Thyroid gland (tissue), 4 donors: ENCODE data around the gene ARHGAP45. TPM values are rescaled to one million over a fixed set of nuclear protein-coding genes. Genes with fewer than 3 reads are reported as not detected.

Source experiments
- DNase-seq, 2 donors: peaks; one replicate each; pipeline ENCODE4 v3.0.0-alpha.2; 2019
- H3K27ac ChIP-seq, 3 donors: fragments of 200-600 bp; sonication (generic); 1 replicate in 2 of 3; 2 replicates in 1 of 3; pipeline ENCODE4 v1.5.1; 2016 to 2019; ENCODE audit warnings: mild to moderate bottlenecking in 1 of 3, moderate library complexity in 1 of 3
- H3K27me3 ChIP-seq: fragments of 200-600 bp; sonication (generic); one replicate; pipeline ENCODE4 v1.5.1; 2019
- H3K36me3 ChIP-seq, 2 donors: fragments of 200-600 bp; sonication (generic); one replicate each; pipeline ENCODE4 v1.5.1; 2016 to 2019
- H3K4me1 ChIP-seq, 2 donors: fragments of 200-600 bp; sonication (generic); one replicate each; pipeline ENCODE4 v1.5.1; 2017 to 2019
- H3K4me3 ChIP-seq, 3 donors: fragments of 200-600 bp; sonication (generic); replicated peaks in 1 of 3; 1 replicate in 2 of 3; 2 replicates in 1 of 3; pipeline ENCODE4 v1.5.1; 2016; ENCODE audit warnings: mild to moderate bottlenecking in 1 of 3
- H3K9me3 ChIP-seq: fragments of 200-600 bp; sonication (generic); one replicate; pipeline ENCODE4 v1.5.1; 2017
- POLR2A ChIP-seq, 2 donors: fragments of 450-650 bp; IDR thresholded peaks; one replicate each; pipeline ENCODE4 v1.6.1; 2017; ENCODE audit warnings: antibody characterized with exemption in 2 of 2, mild to moderate bottlenecking in 2 of 2, moderate library complexity in 1 of 2
- WGBS, 2 donors: methylation state at CpG; one replicate each; pipeline ENCODE4 v1.1.5; 2017; 5-methylcytosine and 5-hydroxymethylcytosine counted together
- intact Hi-C: fragments of 100-400 bp; cut with DNase I; formaldehyde crosslinking; loops from one replicate; pipeline ENCODE4 v1.15.1; 2023
- total RNA-seq, 4 donors: library from RNA; depleted of rRNA; stranded (reverse); fragments of >200 nt; gene quantifications; one replicate each; pipeline ENCODE4 v1.2.3, GENCODE V29; 2016
- TF ChIP-seq, protein P1 (sequence below), 6 experiments: fragments of 200-600 bp in 3 of 6; fragments of 450-650 bp in 3 of 6; sonication (generic) in 3 of 6; IDR thresholded peaks; one replicate each; pipeline ENCODE4 v1.5.1; 2016 to 2019; ENCODE audit warnings: antibody characterized with exemption in 6 of 6, mild to moderate bottlenecking in 2 of 6, inconsistent platforms in 1 of 6, moderate library complexity in 1 of 6

The ARHGAP45 gene
- total RNA-seq, 4 donors from 2014 or later = 11.5 to 19.8 (median 14.4) TPM

DNA sequence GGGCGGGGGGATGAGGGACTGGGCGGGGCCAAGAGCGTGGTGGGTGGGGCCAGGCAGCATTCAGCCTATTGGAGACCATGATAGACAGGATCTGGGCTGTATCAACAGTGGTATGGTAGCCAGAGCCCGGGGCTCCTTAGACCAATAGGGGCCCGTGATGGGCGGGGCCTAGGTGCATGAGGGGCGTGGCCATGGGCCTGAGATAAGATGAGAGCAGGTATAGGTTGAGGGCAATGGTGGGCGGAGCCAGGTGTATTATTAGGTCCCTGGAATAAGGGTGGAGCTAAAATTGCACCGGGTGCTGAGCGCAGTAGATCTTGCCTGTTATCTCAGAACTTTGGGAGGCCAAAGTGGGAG lies 21.7 kb upstream of the ARHGAP45 start:
- no peak for TF ChIP-seq POLR2A (IDR thresholded peaks at IDR 0.05)
- TF ChIP-seq, protein P1, sequence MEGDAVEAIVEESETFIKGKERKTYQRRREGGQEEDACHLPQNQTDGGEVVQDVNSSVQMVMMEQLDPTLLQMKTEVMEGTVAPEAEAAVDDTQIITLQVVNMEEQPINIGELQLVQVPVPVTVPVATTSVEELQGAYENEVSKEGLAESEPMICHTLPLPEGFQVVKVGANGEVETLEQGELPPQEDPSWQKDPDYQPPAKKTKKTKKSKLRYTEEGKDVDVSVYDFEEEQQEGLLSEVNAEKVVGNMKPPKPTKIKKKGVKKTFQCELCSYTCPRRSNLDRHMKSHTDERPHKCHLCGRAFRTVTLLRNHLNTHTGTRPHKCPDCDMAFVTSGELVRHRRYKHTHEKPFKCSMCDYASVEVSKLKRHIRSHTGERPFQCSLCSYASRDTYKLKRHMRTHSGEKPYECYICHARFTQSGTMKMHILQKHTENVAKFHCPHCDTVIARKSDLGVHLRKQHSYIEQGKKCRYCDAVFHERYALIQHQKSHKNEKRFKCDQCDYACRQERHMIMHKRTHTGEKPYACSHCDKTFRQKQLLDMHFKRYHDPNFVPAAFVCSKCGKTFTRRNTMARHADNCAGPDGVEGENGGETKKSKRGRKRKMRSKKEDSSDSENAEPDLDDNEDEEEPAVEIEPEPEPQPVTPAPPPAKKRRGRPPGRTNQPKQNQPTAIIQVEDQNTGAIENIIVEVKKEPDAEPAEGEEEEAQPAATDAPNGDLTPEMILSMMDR (IDR thresholded peaks at IDR 0.05) = no peak
- no peak overlapping the region for H3K27ac ChIP-seq
- no peaks in the 10 kb centered on the region for H3K36me3 ChIP-seq
- peaks cover 6 to 24% of the 10 kb centered on the region in 2 donors for H3K4me1 ChIP-seq
- DNase-seq = no peak
- 84 to 89% methylated on average over 10 of the region's 10 CpGs for WGBS, 2 donors
- no peak overlapping the region for H3K4me3 ChIP-seq
- no peaks in the 10 kb centered on the region for H3K27me3 ChIP-seq
- intact Hi-C loops = no loop called here
- no peaks in the 10 kb centered on the region for H3K9me3 ChIP-seq

DNA sequence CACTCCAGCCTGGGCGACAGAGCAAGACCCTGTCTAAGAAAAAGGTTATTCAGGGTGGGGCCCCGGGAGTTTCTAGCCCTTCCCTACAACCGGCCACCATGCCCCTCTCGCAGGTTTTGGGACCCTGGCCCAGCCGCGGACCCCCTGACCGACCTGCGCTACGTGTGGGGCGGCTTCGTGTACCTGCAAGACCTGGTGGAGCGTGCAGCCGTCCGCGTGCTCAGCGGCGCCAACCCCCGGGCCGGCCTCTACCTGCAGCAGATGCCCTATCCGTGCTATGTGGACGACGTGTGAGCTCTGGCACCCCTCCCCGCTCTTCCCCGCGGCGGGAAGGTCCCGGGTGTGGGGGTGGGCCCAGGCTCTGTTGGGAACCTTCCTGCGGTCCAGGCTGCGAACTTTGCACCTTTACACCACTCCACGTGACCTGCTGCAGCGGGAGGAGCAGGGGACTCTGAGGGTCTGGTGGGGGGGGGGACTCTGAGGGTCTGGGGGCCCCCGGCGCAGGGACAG lies 20.8 kb upstream of the ARHGAP45 start:
- TF ChIP-seq POLR2A (IDR thresholded peaks at IDR 0.05) = no peak
- TF ChIP-seq, protein P1 (IDR thresholded peaks at IDR 0.05) = no peak
- WGBS, 2 donors = 96 to 100% methylated on average over 7 to 27 of the region's 33 CpGs
- Histone ChIP-seq H3K27ac (no peak overlapping the region), H3K4me1 (peaks cover 0 to 14% of the 10 kb centered on the region in 2 donors), H3K27me3 (no peaks in the 10 kb centered on the region), H3K9me3 (no peaks in the 10 kb centered on the region), H3K4me3 (no peak overlapping the region), H3K36me3 (no peaks in the 10 kb centered on the region)
- no peak for DNase-seq
- intact Hi-C loops = no loop called here

DNA sequence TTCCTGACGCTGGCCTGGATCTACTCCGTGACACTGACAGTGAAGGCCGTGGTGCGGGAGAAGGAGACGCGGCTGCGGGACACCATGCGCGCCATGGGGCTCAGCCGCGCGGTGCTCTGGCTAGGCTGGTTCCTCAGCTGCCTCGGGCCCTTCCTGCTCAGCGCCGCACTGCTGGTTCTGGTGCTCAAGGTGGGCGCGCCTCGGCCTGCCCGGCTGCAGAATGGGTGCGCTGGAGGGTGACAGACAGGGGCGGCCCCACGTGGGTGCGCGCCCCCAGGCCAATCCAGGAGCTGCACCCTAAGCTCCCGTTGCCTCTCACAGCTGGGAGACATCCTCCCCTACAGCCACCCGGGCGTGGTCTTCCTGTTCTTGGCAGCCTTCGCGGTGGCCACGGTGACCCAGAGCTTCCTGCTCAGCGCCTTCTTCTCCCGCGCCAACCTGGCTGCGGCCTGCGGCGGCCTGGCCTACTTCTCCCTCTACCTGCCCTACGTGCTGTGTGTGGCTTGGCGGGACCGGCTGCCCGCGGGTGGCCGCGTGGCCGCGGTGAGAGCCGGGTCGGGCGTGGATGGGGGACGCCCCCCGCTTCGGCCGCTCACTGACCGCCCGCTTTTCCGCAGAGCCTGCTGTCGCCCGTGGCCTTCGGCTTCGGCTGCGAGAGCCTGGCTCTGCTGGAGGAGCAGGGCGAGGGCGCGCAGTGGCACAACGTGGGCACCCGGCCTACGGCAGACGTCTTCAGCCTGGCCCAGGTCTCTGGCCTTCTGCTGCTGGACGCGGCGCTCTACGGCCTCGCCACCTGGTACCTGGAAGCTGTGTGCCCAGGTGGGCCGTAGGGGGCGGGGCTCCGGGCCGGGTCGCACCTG lies 19.9 kb upstream of the ARHGAP45 start:
- 87 to 89% methylated on average over 3 to 55 of the region's 77 CpGs for WGBS, 2 donors
- no peaks in the 10 kb centered on the region for H3K36me3 ChIP-seq
- no peaks in the 10 kb centered on the region for H3K9me3 ChIP-seq
- intact Hi-C loops = no loop called here
- peaks cover 0 to 9% of the 10 kb centered on the region in 2 donors for H3K4me1 ChIP-seq
- no peak overlapping the region for H3K4me3 ChIP-seq
- no peaks in the 10 kb centered on the region for H3K27me3 ChIP-seq
- no peak for DNase-seq
- no peak overlapping the region for H3K27ac ChIP-seq
- TF ChIP-seq, protein P1 (IDR thresholded peaks at IDR 0.05) = no peak
- no peak for TF ChIP-seq POLR2A (IDR thresholded peaks at IDR 0.05)

DNA sequence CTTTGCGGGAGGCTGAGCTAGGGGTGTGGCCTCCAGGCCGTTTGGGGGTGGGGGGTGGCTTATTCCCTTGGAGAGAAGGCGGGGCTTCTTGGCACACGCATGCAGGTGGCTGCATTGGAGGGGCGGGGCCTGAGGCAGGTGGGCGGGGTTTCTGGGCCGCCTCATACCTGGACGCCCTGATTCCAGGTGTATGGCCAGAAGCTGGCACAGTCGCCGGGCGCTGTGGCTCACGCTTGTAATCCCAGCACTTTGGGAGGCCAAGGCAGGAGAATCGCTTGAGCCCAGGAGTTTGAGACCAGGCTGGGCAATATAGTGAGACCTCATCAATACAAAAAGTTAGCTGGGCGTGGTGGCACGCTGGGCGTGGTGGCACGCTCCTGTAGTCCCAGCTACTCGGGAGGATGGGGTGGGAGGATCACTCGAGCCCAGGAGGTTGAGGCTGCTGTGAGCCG lies 19.2 kb upstream of the ARHGAP45 start:
- Histone ChIP-seq H3K36me3 (no peaks in the 10 kb centered on the region), H3K4me1 (peaks cover 0 to 5% of the 10 kb centered on the region in 2 donors), H3K27me3 (no peaks in the 10 kb centered on the region), H3K27ac (no peak overlapping the region), H3K9me3 (no peaks in the 10 kb centered on the region), H3K4me3 (no peak overlapping the region)
- 86% methylated on average over 17 to 19 of the region's 20 CpGs for WGBS, 2 donors
- DNase-seq = no peak
- intact Hi-C loops = no loop called here
- TF ChIP-seq POLR2A (IDR thresholded peaks at IDR 0.05) = no peak
- TF ChIP-seq, protein P1 (IDR thresholded peaks at IDR 0.05) = no peak

DNA sequence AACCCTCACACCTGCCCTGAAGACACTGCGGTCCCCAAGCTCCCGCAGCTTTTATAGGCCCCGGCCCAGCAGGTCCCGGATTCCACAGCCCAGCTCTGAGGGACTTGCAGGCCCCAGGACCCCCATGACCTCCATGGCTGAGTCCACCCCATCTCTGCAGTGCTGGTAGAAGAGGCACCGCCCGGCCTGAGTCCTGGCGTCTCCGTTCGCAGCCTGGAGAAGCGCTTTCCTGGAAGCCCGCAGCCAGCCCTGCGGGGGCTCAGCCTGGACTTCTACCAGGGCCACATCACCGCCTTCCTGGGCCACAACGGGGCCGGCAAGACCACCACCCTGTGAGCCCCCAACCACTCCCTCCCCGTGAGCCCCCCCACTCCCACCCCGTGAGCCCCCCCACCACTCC lies 17.9 kb upstream of the ARHGAP45 start:
- Histone ChIP-seq H3K4me1 (no peaks in the 10 kb centered on the region), H3K9me3 (no peaks in the 10 kb centered on the region), H3K36me3 (no peaks in the 10 kb centered on the region), H3K27me3 (no peaks in the 10 kb centered on the region), H3K4me3 (no peak overlapping the region), H3K27ac (no peak overlapping the region)
- 99 to 100% methylated on average over 9 to 14 of the region's 17 CpGs for WGBS, 2 donors
- no peak for DNase-seq
- TF ChIP-seq, protein P1 (IDR thresholded peaks at IDR 0.05) = no peak
- TF ChIP-seq POLR2A (IDR thresholded peaks at IDR 0.05) = no peak
- intact Hi-C loops = no loop called here
